ENCODE results near the gene KCNK3.
"Not testable (repeated sequence)": the region's sequence is repeated elsewhere in the genome, so short reads cannot be mapped to it uniquely, and the experiment has no call there.

KCNK3 gene

GRCh38 chr2:26665296-26665695, 27.2 kb upstream of the KCNK3 start:
- not testable (repeated sequence) for DNase-seq (ENCODE audit: low read depth)

- no peak for DNase-seq (ENCODE audit: low read depth)
Observed at GRCh38 chr2:26666671-26667070, 25.9 kb upstream of the KCNK3 start.

- DNase-seq (ENCODE audit: low read depth): no peak
Observed at GRCh38 chr2:26668041-26668440, 24.5 kb upstream of the KCNK3 start.

GRCh38 chr2:26668856-26669750, 23.4 kb upstream of the KCNK3 start:
- no peak for DNase-seq (ENCODE audit: low read depth)

- no peak for DNase-seq (ENCODE audit: low read depth)
Observed at GRCh38 chr2:26670171-26670570, 22.4 kb upstream of the KCNK3 start.

- no peak for DNase-seq (ENCODE audit: low read depth)
Observed at GRCh38 chr2:26670931-26671460, 21.5 kb upstream of the KCNK3 start.

- DNase-seq (ENCODE audit: low read depth): no peak
Observed at GRCh38 chr2:26671691-26672090, 20.8 kb upstream of the KCNK3 start.

- no peak for DNase-seq (ENCODE audit: low read depth)
Observed at GRCh38 chr2:26672112-26672817, 20.3 kb upstream of the KCNK3 start.

- no peak for DNase-seq (ENCODE audit: low read depth)
Observed at GRCh38 chr2:26672818-26673393, 19.6 kb upstream of the KCNK3 start.

GRCh38 chr2:26674002-26674751, 18.3 kb upstream of the KCNK3 start:
- no peak for DNase-seq (ENCODE audit: low read depth)

GRCh38 chr2:26674771-26675170, 17.8 kb upstream of the KCNK3 start:
- DNase-seq (ENCODE audit: low read depth): no peak

- no peak for DNase-seq (ENCODE audit: low read depth)
Observed at GRCh38 chr2:26675651-26676255, 16.8 kb upstream of the KCNK3 start.

GRCh38 chr2:26678035-26678434, 14.5 kb upstream of the KCNK3 start:
- no peak for DNase-seq (ENCODE audit: low read depth)

- no peak for DNase-seq (ENCODE audit: low read depth)
Observed at GRCh38 chr2:26679867-26680266, 12.7 kb upstream of the KCNK3 start.

GRCh38 chr2:26681656-26682055, 10.9 kb upstream of the KCNK3 start:
- DNase-seq (ENCODE audit: low read depth): no peak

GRCh38 chr2:26682155-26682554, 10.4 kb upstream of the KCNK3 start:
- no peak for DNase-seq (ENCODE audit: low read depth)

- DNase-seq (ENCODE audit: low read depth): no peak
Observed at GRCh38 chr2:26683583-26683982, 8.9 kb upstream of the KCNK3 start.

GRCh38 chr2:26685341-26685740, 7.2 kb upstream of the KCNK3 start:
- DNase-seq (ENCODE audit: low read depth): no peak

GRCh38 chr2:26685989-26686839, 6.3 kb upstream of the KCNK3 start:
- no peak for DNase-seq (ENCODE audit: low read depth)

GRCh38 chr2:26687328-26687727, 5.2 kb upstream of the KCNK3 start:
- DNase-seq (ENCODE audit: low read depth): no peak

GRCh38 chr2:26687801-26688200, 4.7 kb upstream of the KCNK3 start:
- DNase-seq (ENCODE audit: low read depth): no peak

All from GM04503 (cell line).